HG03378 (cell line): Measurements from ENCODE around the gene VGLL4.

ENCODE experiments used
- ATAC-seq: cut with Tn5 transposase; IDR thresholded peaks from one replicate; pipeline ENCODE4 v1.9.1; 2021; ENCODE audit warnings: mild to moderate bottlenecking, moderate library complexity; ENCODE audit not compliant: unreplicated experiment

Gene VGLL4

DNA sequence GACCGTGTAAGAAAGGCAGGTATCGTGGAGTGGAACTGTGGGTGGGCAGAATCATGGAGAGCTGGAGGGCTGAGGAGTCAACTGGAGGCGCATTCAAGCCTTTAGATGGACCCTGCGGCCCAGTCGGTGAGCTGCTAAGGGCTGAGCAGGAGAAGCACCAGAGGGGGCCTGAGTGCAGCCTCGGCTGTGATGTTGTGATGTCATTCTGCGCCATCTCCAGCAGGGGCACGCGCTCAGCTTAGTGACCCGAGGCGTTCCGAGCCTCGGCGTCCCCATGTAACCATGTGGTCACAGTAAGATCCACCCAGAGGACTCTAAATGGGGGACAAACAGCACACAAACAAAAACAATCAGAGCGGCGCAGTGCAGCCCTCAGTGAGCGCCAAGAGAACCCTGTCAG is 76.8 kb downstream of the VGLL4 start:
- ATAC-seq = no peak

DNA sequence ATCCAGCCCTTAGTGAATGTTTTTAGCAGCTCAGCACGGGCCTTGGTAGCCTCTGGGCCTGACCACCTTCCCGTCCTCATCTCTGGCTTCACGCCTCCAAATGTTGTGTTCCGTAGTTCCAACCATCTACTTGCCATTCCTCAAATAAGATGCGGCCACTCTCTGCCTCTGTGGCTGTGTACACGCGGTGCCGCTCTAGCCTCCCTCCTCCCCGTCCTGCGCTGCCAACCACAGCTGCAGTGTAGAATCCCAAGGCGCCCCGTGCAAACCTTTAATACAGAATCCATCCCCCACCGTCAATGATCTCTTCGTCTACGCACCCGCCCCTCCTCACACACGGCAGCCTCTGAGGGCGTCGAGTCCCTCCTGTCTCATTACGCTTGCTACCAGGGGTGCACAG is 77.2 kb downstream of the VGLL4 start:
- ATAC-seq = no peak

DNA sequence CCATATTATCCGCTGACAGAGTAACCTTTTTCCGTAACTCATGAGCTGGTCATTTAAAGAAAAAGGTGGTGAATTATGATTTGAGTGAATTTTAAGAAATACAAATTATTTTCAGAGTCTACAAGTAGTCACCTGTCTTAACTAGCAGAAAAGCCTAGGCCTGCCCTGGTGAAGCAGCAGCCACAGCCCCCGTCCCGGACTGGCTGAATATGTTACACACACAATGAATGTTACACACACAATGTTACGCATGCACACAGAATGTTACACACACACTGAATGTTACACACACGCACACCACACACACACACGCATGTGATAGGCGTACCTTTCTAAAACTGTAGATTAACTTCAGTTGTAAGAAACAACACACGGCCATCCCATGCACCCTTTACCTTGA is 77.8 kb downstream of the VGLL4 start:
- no peak for ATAC-seq

DNA sequence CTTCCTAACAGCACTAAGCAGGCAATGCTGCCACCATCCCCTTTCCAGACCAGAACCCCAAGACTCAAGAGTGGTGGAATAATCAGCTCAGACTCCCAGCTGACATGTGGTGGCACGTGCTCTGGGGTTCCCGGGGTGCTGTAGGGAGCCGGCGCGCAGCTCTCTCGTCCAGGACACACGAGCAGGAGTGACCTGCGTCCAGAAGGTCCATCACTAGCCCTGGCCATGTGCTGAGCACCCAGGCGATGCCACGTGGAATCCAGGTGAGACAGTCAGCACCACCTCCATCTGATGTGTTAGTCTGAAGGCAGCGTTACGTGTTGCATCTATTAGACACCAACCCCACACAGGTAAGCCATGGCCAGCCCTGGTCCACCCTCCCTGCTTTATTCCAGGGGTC is 78.2 kb downstream of the VGLL4 start:
- ATAC-seq = no peak

DNA sequence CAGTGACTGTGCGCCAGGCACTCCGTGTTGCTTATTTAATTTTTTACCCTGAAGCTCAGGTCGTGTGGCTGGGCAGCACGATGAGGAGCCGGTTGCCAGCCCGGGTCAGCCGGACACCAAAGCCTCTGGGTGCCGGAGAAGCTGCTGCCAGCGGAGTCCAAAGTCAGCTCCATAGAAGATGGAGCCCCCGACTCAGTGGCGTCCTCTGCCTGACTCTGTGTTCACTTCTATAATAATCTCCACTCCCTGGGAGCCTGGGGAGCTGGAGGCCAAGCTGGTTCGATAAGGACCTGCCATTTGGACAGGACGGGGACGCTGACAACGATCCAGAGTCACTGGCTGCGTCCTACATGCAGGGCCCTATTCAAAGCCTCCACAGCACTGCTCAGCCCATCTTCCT is 78.6 kb downstream of the VGLL4 start:
- ATAC-seq = no peak

DNA sequence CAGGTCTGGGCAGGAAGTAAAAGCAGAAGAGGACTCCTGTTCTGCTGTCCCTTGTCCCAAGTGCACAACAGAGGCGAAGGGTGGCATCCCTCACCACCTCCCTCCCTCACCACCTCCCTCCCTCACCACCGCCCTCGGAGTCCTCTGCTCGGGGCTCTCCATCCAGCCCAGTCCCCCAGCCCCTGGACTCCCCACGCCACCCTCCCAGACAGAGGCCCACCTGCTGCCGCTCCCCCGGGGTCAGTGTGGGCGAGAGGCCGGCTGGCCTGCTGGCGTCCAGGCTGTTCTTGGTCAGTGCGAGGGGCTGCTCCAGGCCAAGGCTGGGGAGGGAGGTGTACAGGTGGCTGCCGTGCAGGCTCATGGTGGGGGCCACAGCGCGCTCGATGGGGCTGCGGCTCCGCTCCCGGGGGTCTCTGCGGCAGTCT is 79.1 kb downstream of the VGLL4 start:
- no peak for ATAC-seq

DNA sequence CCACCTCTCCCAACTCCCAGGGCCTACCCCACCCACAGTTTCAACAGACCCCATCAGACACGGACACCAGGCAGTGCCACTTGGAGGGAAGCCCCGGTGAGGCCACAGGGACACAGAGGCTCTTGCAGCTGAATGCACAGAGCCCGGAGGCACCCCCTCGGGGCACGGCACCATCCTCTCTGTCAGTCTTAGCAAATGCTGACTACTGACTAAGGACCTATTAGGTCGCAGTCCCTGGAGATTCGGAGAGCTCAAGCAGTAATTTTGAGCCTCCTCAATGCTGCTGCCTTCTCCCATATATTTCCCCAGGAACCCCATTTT is 79.9 kb downstream of the VGLL4 start:
- no peak for ATAC-seq

DNA sequence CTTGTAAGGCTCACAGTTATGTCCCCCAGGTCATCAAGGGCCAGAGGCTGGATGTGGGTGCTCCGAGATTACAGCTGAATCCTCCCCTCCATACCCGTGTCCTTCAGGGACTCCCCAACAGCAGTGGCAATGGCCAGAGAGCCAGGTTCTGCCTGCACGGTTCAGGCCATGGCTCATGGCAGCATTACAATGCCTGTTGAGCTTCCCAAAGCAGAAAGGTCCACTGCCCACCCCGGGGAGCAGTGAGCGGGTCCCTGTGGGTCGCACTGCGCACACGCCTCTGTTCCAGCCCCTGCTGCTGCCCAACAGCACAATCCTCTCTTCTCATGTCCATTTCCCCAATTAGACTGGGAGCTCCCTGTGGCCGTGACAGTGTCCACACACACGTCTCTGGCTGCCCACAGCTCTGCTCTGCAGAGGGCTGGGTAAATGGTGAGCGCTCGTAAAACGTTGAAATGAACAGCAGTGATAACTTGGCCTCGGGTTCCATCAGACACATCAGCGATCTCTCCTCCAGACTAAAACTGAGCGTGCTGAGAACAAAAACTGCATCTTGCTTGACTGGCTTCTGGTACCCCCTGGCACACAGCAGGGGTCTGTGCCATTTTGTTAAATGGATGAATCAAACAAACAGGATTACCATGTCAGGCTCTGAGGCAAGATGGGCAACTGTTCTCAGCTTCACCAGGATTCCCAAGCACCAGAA is 80.4 kb downstream of the VGLL4 start:
- ATAC-seq = no peak

DNA sequence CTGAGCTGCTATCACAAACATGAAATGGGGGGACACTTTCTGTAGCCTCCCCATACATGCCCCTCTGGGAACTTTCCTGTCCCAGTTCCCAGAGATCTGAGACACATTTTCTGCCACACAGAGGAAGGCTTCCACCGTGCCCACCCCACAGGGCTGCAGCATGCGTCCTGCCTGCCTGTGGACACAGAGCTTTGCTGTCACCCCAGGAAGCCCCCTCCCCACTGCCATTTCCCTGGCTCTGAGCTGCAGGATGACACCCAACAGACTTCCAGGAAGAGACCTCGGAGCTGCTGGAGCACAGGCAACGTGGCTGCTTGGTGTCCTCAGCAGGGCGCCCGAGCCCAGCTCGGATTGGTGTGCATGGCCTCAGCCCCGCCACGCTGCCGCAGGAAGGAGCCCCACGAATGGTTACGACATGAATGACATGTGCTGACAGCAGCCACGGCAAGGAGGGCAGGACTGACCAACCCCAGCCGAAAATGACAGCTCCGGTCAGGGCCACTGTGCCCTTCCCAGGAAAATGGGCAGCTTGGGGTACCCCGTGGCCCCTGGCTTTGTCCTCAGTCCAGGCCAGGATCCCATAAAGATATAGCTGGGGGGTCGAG is 81.3 kb downstream of the VGLL4 start:
- no peak for ATAC-seq

DNA sequence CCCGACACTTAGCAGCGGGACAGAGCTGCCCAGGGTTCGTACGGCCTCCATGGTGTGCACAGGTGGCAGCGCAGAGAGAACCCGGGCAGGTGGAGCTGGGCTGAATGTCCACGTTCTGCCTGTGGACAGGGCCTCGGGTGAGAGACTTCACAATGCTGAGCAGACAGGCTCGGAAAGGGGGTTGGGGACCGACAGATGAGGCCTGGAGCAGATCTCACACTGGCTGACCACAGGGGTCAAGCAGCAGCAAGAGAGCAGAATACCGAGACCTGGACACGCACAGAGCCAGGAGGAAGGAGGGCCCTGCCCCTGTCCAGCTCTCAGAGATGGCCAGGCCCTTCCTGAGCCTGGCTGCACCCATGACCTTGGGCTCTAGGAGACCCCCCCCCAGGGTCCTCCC is 83.0 kb downstream of the VGLL4 start:
- no peak for ATAC-seq

DNA sequence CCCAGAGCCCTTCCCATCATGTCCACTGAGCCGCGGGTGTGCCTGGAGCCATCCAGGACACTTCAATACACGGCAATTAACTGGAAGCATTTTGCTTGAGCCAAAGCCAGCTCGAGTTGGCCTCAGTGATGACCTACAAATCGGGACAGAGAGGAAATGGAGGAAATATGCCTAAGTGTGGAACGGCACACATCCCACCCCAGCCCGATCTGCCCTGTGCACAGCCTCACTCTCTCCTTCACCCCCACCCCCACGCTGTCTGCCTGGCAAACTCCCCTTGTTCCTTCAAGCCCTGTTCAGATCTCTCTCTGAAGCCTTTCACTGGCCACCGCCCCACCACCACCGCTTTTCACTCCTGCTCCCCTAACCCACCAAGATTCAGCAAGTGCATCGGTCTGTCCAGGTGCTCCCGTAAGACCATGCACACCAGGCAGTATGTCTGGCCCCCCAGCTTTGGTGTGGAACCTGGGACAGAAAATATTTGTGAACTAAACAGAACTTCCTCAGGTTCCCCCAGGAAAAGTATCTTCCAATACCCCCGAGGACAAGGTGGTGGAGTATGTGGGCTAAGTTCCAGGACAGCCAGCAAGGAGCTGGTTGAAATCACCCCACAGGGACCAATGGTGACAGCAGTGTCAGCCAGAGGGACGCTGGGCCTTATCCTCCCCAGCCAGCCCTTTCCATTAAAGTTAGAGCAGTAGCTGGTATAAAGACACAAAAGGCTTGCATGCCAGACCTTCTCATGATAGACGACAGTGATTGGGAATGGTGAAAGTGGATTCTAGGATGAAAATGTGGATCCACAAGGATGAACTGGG is 83.7 kb downstream of the VGLL4 start:
- ATAC-seq = no peak

DNA sequence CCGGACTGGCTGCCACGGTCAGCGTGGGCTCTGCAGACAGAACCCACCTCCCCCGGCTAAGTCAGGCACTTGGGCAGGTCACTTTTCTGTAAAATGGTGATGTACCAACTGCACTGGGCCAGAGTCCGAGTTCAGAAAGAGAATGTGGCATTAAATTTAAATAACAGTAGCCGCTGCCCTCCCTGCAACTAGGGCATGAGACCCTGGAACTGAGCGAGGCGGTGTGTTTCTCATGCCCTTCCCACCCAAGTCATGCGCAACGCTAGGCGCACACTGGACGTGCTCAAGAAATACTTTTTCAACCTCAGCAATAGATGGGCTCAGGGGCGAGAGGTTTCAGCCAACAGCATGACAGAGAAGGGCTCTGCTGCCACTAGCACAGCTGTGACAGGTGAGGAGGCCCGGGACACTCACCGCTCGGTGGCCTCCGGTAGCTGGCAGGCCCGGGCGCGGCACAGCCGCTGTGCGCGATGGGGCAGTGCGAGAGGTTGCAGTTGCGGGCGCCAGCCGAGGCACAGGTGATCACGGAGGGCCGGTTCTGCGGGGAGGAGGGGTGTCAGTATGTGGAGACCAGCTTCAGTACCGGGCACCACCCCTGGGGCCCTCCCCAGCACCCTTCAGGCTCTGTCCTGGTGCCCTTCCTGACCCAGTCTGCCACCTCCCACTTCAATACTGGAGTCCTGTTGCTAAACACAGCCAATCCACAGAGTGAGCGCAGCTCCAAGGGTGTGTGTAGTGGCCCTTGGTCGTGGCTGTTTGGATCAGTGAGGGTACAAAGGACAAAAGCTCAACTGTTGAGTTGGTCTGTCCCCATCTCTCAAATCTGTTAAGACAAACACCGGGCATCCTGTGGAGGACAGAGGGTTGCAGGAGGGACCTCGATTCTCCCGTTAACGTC is 84.5 kb downstream of the VGLL4 start:
- no peak for ATAC-seq

DNA sequence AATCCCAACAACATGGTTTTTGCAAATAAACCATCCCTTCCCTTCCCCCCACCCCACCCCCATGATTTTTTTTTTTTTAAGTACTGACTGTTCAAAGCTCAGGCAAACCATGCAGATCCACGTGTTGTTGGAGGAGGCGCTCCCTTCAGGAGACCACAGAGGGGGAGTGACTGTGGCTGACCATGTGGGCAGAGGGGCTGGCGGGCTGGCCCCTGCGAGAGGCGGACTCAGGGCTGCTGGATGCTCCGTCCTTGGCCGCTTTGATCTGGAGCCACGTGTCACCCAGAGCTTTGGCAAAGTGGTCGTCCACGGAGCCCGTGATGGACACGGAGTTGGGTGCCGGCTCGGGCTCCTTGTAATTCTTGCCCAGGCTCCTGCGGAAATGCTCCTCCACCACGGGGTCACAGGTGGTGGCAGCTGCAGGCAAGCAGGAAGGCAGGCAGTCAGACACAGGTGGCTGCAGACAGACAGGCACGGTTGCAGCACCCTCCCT is 85.3 kb downstream of the VGLL4 start:
- no peak for ATAC-seq

DNA sequence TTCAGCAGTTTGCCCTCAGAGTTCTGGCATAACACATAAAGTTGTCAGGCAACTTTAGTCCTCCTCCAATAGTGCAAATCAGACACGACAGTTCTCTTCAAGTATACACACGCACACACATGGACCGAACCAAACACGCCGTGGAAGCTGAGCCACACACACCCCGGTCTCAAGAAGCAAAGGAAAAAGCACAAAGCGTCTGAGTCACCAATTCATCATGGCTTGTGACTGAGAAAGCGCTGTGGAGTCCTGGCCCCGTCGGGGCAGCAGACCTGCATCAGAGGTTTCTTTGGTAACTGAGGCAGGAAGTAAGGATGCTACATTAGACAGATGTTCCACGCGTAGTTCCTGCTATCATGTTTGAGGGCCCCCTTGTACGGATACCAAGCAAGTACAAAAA is 85.7 kb downstream of the VGLL4 start:
- no peak for ATAC-seq

DNA sequence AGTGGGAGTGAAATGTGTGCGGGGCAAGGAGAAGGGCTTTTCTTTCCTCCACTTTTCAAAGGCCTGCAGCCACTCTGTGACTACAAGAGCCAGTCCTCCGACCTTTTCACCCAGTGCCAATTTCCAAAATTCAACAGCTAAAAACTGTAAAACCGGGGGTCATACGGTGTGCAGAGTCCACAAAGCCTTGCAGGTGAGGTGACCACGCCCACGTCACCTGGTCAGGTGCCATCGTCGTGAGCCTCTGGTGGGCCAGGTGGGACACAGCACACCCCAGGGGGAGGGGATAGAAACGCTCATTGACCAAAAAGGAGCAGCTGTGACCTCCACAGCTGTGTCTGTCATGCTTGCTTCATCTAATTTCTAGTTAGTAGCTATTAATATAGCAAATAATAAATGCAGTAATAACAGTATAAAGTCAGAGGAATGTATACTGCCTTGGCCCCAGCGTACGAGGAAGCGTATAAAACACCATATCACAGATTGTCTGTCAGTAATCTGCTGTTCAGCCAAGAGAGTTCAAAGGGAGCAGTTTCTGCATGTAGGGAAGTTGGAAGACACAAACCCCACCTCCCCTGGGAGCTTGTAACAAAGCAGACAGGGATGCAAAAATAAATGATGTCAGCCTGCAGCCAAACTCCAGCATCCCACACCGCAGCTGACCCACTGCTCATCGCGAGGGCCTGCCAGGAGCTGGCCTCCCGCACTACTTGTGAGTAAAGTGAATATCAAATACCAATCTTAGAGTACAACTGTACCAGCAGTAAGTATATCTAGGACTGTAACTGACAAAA is 86.7 kb downstream of the VGLL4 start:
- no peak for ATAC-seq

DNA sequence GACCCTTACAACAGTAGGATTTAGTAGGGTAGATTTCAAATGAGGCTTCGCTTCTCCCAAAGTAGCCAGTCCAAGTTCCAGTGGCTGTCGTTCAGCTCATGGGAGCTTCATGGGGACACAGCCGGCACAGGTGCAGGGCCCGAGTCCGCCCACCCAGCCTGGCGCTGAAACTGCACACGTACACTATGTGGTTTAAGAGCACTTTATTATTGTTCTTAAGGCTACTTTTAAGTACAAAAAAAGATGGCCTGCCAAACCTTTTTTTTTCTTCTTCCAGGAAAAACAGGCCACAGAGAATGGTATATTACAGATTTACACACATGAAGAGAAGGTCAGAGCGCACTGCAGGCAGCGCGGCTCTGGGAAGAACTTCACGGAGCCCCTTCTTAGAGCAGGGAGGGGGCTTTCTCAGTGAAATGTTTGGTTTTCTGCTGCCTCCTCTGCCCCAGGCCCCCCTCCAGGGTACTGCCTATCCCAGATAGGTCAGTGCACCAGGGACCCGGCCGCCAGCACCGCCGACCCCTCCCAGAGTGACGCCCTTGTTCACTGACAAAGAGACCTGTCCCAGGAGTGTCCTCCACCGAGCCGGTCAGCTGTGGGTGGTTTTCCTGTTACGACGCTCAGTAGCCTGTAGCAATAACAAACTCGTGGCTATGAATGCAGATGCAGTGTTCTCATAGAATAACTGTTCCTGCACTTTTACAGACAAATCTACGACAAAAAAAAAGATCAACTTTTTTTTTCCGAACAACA is 87.7 kb downstream of the VGLL4 start:
- no peak for ATAC-seq

DNA sequence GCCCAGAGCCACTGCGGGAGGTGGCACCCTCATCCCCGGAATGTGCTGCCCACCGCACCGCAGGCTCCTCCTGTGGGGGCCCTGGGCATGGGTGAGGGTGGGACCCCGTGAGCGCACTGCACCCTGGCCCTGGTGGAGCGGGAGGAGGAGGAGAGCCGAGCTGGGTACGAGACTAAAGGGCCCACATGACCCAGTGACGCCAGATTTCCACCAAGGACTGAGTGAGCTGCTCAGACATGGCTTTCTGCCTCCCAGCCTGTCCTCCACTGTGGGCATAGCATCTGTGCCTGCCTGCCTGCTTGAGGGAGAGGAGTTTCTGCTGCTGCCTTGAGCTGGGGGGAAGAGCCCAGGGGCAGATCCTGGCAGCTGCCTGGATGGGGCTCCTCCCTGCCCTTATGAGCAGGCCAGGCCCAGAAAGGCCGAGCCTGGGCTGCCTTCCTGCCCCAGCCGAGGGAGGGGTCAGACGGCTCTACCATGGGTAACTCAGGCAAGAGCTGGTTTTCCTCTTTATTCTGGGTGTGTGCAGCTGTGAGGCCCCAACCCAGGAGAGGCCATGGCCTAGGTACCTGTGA is 88.4 kb downstream of the VGLL4 start:
- no peak for ATAC-seq

DNA sequence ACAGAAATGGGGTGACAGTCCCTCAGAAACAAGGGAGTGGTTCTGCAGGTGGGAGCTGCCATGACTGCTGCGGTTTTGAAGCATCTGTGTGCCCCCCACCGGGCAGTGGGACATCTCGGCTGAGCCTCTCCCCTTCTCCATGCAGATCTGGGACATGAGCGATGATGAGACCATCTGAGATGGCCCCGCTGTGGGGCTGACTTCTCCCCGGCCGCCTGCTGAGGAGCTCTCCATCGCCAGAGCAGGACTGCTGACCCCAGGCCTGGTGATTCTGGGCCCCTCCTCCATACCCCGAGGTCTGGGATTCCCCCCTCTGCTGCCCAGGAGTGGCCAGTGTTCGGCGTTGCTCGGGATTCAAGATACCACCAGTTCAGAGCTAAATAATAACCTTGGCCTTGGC is 89.0 kb downstream of the VGLL4 start:
- no peak for ATAC-seq

DNA sequence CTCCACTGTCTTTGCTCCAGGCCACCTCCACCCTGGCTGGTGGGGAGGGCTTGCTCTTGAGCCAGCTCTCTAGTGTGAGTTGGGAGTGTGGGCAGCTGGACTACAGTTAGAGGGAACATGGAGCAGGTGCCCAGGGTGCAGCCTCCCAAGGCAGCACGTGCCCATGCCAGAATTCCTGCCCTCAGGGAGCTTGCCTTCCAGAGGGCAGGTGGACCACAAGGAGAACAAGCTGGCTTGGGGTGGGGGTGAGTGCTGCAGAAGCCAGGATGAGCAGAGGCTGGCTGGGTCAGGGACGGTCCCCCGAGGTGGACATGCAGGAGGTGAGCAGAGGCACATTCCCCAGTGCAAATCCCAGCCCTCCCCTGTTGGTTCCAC is 89.5 kb downstream of the VGLL4 start:
- no peak for ATAC-seq
